EL (cell line): ENCODE results near the gene LRBA.
"Not testable (repeated sequence)": the region's sequence is repeated elsewhere in the genome, so short reads cannot be mapped to it uniquely, and the experiment has no call there.

Experiments
- DNase-seq: peaks from one replicate; pipeline ENCODE4 v3.0.0-alpha.2; 2016

Gene LRBA

DNA sequence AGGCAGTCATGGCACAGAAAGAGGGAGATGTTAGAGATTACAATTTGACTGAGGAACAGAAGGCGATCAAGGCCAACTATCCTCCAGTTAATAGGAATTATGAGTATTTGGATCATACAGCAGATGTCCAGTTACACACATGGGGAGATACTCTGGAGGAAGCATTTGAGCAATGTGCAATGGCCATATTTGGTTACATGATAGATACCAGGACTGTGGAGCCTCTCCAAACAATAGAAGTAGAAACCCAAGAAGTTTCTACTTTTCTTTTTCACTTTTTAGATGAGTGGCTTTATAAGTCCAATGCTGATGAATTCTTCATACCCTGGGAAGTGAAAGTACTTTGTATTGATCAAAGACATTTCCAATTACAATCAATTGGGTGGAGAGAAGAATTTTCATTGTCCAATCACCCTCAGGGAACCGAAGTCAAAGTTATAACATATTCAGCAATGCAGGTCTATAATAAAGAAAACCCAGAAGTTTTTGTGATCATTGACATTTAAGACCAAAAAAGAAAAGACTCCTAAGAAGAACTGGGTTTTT is 294.0 kb downstream of the LRBA start:
- no peak for DNase-seq

DNA sequence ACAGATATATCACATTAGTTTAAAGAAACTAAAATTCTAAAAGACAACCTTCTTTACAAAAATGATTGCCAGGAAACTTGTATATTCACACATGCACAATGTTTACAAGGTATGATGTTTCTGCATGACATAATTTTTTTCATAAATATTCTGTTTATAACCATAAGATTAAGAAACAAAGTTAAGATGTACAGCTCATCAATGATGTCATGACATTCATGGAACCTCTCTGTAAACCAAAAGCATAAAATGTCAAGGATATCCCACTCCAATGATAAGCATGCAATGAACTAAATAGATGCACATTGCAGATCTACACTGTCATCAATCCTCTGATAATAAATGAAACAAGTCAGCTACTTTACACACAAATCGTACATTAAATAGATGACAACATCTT is 297.1 kb downstream of the LRBA start:
- DNase-seq = no peak

DNA sequence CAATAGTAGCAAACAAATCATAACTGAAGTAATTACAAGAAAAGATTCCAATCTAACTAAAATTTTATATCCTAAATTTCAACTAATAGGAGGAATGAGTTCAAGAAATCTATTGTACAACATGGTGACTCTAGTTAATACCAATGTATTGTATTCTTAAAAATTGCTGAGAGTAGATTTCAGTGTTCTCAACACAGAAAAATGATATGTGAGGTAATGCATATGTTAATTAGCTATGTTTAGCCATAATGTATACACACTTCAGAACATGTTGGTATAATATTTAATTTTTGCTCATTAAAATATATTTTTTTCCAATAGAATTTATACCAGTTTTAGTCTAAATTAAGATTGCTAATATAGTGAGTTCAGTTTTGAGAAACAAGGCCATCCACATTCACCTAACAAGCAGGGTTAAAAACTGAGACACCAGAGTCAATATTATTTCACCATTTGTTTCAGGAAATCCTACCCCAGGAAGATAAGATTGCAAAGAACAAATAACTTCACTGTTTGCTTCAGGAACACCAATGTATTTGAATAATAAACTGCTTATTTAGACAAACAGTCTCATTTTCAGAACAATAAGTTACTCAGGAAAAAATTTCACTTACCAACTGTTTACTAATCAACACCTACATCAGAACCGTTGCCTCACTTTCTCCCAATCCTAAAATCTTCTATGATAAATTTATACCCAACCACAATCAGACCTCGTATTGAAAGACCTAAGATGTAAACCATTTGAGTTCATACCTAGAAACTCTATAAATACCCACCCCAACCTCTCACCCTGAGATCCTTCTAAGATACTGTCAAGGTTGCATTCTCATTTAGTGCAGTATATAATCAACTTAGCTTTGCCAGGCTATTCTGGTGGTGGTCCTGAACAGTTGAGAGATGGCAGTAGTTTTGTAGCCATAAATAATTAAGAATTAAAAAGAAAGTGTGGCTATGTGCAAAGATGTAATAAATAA is 300.3 kb downstream of the LRBA start:
- DNase-seq = no peak

DNA sequence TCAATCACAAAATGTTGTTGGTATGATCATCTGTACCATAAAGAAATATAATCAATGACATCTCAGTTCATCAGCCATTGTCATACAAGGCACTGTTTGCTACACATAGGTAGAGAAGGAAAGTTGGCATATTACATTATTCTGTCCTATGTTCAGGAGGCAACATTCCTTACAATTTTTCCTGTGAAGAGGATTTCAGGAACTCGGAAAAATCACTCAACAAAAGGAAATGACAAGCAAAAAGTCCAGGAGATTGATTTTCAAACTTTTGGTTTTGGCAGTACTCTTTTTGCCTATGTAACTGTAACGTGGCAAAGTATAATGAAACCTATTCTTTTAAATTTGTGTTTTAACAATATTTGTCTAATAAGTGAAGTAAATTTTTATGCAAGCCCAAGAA is 301.8 kb downstream of the LRBA start:
- DNase-seq = no peak

DNA sequence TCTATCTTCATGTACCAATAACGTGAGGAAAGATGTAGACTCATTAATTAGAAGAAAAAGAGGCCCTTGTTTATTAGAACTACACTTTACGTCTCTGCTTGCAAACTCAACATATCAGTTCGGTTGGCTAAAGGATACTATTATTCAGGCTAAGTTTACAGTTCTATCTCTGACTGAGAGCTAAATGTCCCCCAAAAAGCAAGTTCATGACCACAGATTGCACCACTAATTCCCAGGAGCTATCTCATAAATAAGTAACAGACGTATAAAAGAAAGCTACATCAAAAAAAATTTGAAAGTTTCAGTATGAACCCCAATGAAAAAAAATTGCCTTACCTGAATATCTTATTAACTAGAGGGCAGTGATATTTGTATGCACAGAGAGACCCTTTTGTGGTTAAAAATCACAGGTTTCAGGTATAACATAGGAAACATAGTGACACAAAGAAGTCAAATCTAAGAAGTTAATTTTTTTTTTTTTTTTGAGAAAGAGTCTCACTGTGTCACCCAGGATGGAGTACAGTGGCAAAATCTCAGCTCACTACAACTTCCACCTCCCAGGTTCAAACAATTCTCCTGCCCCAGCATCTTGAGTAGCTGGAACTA is 304.2 kb downstream of the LRBA start:
- no peak for DNase-seq

DNA sequence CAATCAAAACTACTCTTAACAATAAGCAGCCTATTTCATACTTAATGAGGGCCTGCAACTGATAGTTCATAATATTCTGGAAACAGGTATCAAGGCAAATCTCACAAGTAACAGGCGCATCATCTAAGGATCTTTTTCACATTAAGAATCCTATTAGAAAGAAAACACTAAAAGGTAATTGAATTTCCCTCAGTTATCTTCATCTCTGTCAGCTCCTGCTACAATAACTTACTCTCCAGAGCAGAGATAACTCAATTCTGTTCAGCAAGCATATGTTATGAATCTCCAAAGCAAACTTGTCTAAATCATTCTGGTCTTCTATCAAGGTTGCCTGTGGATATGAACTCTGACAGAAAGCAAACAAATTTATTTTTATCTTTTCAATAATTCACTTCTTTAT is 307.1 kb downstream of the LRBA start:
- no peak for DNase-seq

DNA sequence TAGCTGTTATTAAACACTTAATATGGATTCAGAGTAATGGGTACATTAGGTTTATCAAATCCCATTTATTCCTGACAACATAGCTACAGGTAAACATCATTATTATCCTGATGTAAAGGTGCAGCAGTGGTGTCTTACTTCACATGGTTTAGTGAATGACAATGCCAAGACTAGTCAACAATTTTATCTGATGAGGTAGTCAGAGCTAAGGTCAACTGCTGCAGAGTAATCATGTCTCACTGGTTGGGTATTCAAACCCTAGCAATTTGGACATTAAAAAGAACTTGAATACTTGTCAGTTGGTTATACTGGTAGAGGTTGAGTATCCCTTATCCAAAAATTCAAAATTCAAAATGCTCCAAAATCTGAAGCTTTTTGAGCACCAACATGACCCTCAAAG is 315.5 kb downstream of the LRBA start:
- peak; percentile 4 for DNase-seq

DNA sequence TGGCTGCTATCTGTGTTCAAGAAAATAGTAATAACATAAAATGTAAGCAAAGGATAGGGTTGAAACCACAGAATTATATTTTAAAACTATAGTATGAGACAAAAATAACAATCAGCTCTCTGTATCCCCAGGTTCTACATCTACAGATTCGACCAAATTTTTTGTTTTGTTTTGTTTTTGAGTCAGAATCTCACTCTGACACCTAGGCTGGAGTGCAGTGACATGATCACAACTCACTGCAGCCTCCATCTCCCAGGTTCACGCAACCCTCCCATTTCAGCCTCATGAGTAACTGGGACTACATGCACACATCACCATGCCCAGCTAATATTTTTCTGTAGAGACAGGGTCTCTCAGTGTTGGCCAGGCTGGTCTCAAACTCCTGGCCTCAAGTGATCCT is 319.9 kb downstream of the LRBA start:
- no peak for DNase-seq

DNA sequence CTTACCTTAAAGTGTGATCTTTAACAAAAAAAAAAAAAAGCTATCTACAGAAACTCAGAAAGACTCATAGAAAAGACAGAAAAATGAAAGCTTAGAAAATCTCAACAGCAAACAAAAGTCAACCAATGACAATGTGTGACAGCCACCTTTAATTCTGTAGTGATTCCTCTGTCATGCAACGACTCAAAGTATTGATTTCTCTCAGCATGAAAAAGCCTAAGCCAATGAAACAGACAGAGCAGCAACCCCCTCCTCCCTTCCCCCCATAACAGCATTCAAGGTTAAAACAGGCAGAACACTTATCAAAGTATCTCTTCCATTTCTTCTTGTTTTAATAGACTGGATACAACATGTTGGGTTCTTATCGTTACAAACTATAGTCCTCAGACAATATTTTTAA is 320.6 kb downstream of the LRBA start:
- DNase-seq = no peak

DNA sequence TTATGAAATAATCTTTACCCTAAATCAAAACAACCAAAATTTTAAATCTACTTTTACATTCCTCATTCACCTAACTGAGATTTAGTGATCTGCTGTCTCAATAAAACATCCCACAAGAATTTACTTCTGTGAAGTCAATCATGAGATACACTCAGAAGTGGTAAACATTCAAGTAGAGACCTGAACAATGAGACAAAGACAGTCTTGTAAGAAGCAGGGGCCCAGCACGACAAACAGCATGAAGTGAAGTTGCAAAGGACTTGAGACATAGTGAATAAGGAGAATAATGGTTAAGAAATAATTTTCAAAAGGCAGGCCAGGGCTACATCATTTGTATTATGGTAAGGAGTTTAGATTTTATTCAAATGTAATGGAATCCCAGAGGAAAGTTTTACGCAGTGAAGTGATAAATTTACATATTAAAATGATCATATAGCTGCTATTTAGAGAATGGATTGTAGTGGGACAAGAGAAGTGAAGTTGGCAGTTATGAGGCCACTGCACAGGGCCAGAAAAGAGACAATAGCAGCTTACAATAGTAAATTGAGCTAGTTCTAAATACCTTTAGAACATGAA is 331.2 kb downstream of the LRBA start:
- no peak for DNase-seq

DNA sequence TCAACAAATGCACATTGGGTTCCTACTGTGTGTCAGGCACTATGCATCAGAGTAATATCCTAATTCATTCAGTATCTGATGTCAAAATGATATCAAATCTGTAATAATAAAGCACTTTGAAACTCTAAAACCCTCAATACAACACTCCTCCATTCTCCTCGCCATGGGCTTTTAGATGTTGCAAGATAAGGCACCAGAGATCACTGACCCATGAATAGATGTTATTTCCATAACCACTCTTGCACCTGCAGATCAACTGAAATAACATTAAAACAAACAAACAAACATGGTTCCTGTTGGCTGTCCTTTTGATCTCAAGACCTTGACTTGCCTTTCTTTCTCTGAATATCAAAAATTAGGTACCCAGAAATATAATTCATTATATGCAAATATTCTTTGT is 333.0 kb downstream of the LRBA start:
- no peak for DNase-seq

DNA sequence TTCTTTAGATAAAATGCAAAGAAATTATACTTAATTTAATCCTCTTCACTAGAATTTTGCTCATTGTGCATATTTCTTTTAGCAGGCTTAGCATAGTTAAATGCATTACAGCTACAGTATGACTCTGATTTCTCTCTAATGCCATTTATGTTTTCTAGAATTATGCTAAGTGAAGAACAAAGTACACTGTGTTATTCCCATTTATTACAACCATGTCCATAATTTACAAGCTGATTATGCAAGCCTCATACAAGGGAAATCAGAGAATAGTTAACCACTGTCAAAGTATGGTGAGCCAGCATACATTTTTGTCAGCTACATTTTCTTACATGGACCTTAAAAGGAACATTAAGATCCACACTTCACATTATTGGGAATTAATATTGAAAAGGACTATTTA is 334.0 kb downstream of the LRBA start:
- no peak for DNase-seq

DNA sequence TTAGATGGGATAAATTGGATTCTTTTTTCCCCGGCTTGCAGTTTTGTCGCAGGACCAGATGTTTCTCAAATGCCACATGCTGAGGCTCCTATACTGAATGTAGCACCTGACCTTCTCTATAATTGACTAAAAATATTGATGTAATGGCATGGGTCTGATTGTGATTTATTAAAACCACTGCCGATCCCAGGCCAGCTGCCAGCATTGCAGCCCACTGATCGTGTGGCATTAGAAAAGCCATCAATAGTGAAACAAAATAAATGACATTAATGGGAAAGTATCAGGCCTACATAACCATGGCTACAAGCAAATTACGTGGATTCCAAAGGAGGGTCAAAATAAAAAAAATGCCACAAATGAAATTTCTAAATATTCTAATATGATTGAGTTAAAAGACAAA is 334.4 kb downstream of the LRBA start:
- DNase-seq = no peak

DNA sequence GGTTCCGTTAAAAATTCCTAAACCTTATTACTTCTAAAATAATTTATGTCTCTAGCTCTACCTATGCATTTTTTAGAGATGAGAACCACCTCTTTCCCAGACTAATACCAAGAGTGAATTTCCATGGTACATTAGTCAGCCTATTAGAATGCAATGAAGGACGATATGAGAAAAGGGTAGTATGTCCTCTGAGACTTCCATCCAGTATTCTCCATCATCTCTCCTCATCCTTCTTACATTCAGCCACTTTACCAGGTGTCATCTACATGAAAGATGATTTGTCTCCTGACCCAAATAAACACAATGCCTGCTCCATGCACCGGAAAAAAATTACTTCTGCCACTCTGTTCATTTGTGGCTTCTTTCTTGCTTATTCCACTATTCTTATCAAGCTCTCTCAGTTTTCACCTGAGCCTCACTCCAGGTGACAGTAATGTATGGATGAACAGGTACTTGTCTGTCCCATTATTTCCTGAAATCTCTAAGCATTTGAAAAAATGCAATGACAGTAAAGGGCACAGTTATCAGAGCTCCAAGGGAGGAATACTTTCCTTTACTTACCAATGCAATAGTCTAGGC is 335.2 kb downstream of the LRBA start:
- DNase-seq = peak; percentile 60

DNA sequence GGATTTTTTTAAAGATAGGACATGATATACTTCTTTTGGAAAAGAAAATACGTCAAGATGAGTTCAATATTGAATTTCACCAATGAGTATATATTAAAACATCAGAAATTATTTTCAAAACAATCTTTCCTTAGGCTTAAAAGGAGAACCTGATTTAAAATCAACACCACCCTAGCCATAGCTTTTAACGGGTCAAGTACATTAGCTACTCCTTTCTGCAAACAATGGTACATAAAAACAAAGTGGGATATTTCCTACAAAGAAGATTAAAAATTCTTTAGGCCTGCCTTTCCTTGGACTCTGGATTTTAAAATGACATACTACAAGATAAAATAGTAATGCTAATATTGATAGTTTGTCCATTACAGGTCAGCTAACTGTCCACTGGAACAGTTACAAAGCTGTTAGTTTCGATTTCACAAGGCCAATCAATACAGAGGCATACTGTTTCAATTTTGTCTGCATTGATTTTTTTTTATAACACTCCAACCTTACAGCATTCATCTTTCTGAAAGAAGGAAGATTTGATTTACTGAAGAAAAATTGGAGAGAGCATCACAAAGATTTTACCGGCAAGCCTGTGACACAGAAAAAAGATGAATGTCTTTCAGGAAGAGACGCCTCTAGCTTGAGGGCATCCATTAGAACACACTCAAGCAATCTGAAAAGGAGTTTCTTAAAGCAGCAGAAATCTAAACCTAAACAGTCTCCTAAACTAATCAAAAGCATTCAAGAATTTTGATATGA is 335.9 kb downstream of the LRBA start:
- no peak for DNase-seq

DNA sequence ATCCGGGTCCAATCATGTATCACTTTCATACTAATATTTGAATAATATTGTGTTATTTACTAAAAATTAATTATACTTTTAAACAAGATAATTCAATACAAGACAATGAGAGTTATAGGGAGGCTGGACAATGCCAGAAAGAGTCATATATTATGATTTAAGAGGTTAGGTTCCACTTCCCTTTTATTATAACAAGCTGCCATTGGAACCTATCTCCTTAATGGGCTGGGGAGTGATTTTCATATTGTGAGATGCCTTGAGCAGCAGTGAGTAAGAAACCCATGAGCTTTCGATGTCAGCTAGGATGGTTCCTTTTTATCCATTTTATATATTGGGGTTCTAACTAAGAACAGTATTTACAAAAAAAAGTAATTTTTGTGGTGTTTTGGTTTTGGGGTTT is 341.3 kb downstream of the LRBA start:
- DNase-seq = no peak

DNA sequence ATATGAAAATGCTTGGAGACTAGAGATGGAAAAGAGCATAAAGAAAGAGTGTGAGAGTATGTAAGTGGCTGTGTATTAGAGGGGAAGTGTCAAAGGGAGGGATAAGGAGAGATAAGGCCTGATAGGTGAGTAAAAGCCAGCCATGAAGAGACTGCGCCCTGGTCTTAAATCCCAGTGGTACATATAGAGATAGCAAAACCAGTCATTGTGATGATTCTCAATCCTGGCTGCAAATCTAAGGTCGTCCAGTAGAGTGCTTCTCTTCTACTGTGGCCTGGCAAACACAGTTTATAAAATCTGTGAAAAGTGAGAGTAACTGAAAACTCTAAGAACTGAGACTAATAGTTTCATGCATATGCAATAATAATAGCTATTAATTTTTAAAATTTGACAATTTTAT is 346.3 kb downstream of the LRBA start:
- no peak for DNase-seq

DNA sequence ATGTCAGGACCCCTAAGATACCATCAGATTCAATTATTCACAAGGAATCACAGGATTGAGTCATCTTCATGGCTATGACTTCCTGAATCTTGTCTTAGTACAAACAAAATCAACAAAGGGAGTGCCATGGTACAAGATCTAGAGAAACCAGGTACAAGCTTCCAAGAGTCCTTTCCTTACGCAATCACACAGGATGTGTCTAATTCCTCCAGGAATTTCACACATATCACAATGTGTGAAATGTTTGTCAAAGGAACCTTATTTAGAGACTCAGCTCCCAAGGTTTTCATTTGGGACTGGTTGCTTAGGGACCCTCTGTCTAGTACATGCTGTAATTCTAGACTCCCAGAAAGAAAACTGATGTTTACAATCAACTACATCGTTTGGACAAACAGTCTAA is 350.1 kb downstream of the LRBA start:
- peak; percentile 33 for DNase-seq

DNA sequence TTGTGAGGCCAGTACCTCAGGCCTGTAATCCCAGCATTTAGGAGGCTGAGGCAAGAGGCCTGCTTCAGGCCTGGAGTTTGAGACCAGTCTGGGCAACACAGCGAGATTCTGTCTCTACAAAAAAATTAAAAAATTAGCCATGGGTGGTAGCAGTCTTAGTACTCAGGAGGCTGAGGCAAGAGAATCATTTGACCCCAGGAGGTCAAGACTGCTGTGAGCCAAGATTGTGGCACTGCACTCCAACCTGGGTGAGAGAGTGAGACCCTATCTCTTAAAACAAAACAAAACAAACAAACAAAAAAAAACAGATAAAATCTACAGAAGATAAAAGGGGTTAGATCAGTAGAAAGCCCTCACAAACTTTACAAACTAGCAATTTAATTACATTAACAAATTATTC is 352.4 kb downstream of the LRBA start:
- no peak for DNase-seq

DNA sequence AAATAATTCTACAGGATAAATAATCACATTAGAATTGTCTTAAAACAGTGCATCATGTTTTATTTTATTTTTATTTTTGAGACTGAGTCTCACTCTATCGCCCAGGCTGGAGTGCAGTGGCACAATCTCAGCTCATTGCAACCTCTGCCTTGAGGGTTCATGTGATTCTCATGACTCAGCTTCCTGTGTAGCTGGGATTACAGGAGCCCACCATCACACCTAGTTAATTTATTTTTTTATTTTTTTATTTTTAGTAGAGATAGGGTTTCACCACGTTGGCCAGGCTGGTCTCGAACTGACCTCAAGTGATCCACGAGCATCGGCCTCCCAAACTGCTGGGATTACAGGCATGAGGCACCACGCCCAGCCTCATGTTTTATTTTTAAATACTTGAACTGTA is 353.5 kb downstream of the LRBA start:
- peak; percentile 6 for DNase-seq

DNA sequence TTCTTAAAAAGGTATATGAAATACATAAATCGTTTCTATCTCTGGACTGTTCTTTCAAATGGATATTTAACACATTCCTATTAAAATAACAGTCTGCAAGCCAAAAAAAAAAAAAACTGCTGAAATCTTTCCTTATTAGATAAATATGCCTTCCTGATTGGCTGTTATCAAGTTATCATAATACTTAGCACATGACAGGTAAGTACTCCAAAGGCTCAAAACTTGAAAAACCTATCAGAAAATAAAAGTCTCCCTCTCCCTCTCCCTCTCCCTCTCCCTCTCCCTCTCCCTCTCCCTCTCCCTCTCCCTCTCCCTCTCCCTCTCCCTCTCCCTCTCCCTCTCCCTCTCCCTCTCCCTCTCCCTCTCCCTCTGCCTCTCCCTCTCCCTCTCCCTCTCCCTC is 356.8 kb downstream of the LRBA start:
- DNase-seq = not testable (repeated sequence)

DNA sequence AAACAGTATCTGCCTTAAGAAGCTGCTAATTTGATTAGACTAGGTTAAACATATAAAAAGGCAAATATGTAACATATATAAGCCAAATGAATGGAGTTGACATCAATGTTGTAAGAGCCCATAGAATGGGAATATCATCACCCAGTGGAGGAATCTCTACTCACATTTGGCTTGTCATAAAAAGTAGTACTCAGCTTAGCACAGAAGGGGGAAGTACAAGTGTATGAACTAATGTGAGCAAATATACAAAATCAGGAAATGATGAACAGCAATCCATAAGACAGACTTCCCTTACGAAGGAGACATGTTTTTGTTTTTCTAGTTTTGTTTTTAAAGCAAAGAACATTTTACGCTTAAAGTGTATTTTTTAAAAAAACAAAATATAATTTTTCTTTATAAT is 358.2 kb downstream of the LRBA start:
- DNase-seq = no peak

DNA sequence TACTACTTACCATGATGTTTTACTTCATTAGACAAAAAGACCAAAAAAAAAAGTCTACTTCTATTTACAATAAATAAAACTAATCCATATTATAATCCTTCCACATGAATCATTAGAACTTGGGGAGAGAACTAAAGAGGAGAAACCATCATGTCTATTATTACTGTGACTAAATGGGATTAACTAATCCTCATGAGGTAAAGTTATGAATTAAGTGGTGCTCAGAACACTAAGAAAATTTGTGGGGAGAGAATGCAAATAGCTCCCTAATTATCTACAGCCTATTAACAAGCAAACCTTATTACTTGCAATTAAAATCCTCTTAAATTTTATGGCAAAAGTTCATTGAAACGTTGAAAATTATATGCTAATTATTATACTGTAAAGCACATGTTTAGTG is 364.3 kb downstream of the LRBA start:
- DNase-seq = no peak
